ENCODE results near the gene TENM3.

TENM3 gene

GRCh38 chr4:182453830-182454229, 210.6 kb downstream of the TENM3 start:
- DNase-seq (ENCODE audit: low spot score) = no peak

- DNase-seq (ENCODE audit: low spot score) = no peak
Observed at GRCh38 chr4:182454440-182455013, 211.3 kb downstream of the TENM3 start.

DNA sequence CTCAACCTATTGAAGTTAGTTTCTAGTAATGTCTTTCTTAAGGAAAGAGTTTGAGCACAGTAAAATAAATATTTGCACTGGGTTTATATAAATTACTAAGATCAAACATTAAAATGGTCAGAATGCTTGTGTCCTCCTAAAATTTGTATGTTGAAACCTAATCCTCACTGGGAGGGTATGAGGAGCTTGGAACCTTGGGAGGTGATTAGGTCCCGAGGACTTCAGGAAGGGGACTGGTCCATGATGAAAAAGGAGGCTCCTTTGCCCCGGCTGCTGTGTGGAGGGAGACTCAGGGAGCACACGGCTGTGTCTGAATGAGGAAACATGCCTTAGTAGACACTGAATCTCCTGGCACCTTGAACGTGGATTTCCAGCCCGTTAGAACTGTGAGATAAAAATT, 221.9 kb downstream of the TENM3 start:
- no peak for DNase-seq (ENCODE audit: low spot score)

GRCh38 chr4:182465979-182466378, 222.8 kb downstream of the TENM3 start:
- DNase-seq (ENCODE audit: low spot score) = no peak

DNA sequence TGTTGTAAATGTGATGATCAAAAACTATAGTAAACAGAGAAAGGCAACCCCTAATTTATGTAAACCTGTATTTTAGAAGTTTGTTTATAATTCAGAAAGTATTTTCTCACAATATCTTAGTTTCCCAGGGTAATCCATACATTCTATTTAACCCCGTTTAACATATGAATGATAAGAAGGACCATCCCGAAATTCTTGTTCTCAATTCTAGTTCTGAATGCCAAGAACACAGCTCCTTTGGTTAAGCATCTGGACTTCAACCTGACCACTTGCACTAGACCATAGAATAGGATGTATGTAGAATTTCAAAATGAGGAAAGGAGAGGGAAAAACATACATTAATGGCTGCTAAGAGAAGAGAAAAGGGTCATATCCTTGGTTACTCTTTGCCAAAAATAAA, 227.0 kb downstream of the TENM3 start:
- DNase-seq (ENCODE audit: low spot score) = no peak

DNA sequence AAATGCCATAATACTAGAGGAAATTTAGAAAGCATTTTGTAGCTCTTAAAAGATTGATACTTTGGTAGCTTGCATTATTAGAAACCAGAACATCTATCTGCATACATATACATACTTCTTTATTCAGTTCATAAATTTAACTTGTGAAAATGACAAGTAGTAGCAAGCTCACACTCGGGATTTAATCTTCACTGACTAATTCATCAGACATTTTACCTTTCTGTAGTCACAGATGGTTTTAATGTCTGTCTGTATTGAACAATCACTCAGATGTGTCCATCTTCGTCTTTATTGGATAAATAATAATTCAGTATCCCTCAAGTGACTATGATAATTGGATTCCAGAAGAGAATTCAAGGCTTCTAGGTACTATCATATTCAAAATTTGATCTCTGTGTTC, 232.3 kb downstream of the TENM3 start:
- DNase-seq (ENCODE audit: low spot score) = no peak

DNA sequence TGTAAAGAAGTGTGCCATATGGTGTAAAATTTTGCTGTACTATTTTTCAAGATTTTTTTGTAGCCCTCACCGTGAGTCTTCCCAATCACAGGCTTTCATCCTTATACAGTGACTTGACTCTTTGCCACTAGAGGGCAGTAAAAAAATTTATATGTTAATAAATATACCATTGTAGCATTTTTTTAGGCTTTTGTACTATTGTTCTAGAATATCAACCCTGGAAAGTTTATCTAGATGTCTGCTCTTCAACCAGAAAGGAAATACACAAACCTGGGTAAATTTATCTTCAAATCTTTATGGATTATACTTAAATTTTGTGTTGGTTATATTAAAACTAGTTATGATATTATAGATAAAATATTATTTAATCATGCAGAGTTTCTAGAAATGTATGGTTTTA, 235.3 kb downstream of the TENM3 start:
- peak; percentile 92 for DNase-seq (ENCODE audit: low spot score)

- no peak for DNase-seq (ENCODE audit: low spot score)
Observed at GRCh38 chr4:182483685-182484084, 240.5 kb downstream of the TENM3 start.

DNA sequence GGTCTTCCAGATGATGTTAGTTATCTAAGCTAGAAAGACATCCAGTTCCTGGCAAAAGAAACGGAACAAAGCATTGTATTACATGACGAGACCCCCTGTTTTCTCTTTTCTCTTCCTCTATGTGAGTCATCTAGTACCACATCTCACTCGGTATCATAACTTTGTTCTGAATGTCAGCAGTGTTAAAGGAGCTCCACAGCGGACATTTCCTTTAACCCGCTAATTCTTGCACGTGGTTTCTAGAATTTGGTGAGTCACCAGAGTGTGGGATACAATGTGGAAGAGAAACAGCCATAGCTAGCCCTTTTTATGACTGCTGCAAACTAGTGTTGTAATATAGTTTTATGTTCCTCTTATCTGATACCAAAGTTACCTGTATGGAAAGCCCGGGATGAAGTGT, 243.7 kb downstream of the TENM3 start:
- no peak for DNase-seq (ENCODE audit: low spot score)

- no peak for DNase-seq (ENCODE audit: low spot score)
Observed at GRCh38 chr4:182488896-182489295, 245.7 kb downstream of the TENM3 start.

DNA sequence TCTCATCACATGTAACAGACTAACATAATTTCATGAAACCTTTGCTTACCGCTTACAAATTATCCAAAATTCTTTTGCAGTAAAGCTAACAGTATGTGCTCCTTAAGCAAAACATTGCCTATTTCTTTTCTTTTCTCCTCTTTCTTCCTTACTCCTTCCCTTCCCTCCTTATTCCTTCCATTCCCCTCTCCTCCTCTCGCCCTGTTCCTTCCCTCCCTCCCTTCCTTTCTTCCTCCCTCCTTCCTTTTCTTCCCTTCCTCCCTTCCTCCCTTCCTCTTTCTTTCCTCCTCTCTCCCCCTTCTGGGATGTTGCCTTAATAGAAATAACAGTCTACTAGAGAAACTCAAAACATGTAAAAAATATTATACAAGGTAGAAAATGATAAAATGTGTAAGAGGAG, 246.4 kb downstream of the TENM3 start:
- DNase-seq (ENCODE audit: low spot score) = no peak

DNA sequence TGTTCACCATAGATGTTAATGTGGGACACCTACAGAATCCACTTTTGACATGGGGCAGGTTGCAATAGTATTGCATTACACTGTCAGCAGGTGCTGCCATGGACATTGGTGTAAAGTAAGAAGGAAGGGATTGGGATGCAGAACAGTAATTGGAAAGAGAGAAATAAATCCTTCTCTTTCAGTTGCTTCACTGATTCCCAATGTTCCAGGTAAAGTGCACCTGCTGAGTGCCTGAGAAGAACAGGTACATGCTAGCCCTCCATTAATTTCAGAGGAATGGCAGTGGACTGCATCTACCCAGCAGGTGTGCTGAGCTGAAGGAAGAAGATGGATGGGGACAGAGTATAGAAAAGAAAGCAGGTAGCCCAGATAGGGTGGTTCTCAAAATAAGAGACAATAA, 248.5 kb downstream of the TENM3 start:
- no peak for DNase-seq (ENCODE audit: low spot score)

DNA sequence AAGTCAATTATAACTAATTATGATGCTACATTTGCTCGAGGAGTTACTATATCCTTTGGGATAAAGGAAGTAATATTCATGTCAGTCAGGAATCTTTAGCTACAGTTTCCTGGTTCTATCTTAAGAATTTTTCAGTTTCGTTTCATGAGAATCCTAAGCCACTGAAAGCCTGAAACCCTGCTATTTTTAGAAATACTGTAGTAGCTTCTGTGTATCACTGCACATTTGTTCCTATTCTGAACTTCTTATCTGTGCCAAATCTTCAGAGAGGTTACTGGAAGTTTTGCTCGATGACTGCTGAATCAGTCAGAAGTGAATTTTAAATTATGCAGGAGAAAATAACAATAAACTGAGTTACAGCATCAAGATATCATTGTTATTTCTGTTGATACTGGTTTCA, 249.2 kb downstream of the TENM3 start:
- DNase-seq (ENCODE audit: low spot score) = peak; percentile 10

DNA sequence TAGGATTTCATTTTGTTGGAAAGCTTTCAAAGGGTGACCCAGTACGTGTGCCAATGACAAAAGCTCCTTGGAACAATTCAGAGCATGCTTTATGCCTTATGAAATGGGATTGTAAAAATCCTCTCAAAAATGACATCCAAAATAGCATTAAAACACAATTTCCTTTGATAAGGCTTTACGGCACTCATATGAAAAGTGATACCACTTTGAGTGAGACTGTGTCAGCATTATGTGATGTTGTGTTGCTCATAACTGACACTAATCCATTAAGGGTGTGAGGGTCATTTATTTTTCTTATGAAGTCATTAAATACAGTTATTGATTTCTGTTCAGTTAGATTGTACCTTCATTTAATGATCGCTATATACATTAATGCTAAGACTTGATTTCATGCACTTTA, 250.2 kb downstream of the TENM3 start:
- DNase-seq (ENCODE audit: low spot score) = no peak

DNA sequence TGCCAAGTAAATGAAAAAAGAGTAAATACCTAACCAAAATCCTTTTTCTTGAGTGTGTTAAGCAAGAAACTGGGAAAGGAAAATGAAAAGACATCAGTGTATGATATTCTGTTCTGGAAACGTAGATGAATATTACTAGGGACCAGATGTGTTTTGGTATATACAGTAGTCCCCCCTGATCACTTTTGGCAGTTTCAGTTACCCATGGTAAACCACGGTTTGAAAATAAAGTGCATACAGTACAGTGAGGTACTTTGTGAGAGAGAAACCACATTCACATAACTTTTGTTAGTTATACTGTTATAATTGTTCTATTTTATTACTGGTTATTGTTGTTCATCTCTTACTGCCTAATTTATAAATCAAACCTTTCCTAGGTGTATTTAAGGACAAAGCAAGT, 250.9 kb downstream of the TENM3 start:
- DNase-seq (ENCODE audit: low spot score) = no peak

- no peak for DNase-seq (ENCODE audit: low spot score)
Observed at GRCh38 chr4:182495031-182495430, 251.8 kb downstream of the TENM3 start.

DNA sequence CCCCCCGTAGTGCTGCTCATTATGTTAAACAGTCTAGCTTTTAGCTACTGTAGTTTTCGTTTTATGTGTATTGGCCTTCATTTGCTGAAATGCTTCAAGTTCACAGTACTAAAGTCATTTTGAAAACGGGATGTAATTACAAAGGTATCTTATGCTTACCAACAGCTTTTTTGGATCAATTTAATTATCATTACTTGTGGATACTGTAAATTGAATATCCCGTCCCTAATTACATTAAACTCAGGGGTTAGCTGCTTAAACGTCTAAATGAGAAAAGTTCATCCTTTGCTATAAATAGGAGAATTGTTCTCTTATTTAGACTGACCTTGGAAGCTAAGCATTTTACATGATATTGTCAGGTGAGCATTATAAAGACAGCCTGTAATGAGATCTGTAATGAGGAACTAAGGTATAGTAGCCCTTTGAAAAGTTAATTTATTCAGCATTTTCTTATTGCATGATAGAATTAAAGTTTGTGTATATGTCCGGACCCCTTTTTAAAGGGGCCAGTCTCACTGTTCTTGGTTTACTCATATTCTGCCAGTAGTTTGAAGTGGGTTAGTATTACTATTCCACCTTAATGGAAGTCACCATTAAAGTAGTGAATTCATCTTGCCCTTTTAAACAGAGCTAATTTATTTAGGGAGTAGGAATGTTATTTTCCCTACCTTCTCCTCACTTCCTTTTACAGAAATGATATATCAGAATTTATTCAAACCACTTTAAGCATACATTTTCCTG, 252.6 kb downstream of the TENM3 start:
- no peak for DNase-seq (ENCODE audit: low spot score)

DNA sequence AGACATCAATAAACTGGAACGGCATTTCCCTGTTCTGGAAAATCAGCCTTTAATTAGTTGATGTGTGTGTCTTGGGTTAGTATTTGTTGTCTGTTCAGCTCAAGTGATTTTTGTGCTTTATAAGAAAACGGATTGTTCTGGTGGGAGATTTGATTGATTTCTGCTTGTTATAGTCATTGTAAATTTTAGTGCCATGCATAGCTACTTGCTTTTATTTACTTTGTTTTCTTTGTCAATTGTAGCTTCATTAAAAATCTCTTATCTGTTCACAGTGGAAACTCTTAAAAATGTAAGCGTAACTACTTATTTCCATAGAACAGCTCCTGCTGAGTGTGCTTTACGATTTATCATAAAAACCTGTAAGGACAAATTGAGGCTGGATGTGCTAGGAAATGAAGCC, 253.2 kb downstream of the TENM3 start:
- no peak for DNase-seq (ENCODE audit: low spot score)

DNA sequence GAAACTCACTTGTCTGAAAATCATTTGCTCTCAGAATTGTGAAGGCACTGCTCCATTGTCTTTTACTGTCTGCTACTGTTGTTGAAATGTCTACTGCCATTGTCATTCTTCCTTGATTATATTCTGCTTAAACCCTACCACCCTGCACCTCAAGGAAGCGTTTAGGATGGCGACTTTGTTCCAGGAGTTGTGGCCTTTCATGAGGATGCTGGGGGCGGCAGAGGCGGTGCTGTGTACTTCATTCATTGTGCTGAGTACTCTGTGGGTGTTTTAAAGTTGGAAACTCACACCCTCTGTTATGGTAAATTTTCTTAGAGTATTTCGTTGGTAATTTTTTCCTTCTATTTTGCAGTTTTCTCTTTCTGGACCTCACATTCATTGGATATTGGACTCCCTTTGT, 258.9 kb downstream of the TENM3 start:
- DNase-seq (ENCODE audit: low spot score) = no peak

- no peak for DNase-seq (ENCODE audit: low spot score)
Observed at GRCh38 chr4:182504463-182504862, 261.3 kb downstream of the TENM3 start.

DNA sequence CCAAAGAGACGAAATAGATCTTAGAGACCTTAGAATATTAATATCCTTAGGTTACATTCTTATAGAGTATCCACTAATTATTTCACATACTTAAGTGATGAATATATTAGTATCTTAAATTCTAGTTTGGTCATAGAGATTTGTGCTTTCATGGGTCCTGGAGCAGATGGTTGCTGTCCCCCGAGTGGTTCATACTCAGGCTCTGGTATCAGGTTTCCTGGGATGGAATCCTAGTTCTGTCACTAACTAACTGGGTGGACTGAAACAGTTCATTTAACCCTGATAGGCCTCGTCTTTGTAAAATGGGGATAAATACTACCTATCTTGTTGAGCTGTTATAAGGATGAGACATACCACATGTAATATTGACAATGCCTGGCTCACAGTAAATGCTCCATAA, 264.6 kb downstream of the TENM3 start:
- no peak for DNase-seq (ENCODE audit: low spot score)

GRCh38 chr4:182510836-182511235, 267.6 kb downstream of the TENM3 start:
- DNase-seq (ENCODE audit: low spot score) = no peak

DNA sequence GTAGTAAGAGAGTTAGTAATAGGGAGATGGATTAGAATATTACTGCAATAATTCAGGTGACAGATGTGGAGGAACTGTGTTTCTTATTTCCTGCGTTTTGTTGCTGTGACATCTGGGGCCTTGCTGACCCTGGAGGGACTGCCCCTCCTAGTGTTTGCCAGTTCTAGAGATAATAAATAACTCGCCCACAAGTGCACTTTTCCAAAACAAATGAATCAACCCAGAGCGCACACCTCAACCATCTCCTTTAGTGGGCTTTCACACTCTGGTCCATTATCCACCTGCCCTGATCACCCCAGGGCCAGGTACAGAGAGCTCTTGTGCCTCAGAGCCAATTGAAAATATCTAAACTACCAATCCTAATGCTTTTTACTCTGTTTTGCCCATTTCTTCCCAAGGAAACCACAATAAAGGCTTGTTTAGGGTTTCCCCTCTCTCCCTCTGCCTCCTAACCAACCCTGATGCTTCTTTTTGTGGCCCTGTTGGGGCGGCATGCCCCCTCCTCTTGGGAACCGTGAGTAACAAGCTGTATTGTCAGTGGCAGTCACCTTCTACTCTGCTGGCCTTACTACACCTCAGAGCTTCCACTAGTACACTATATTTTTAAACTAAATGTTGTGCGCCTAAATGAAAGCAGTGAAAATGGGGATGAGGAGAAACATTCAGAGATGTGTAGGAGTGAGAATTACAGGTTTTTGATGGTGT, 270.5 kb downstream of the TENM3 start:
- DNase-seq (ENCODE audit: low spot score) = no peak

GRCh38 chr4:182518421-182518820, 275.2 kb downstream of the TENM3 start:
- no peak for DNase-seq (ENCODE audit: low spot score)

Data from kidney capillary endothelial cell (primary cell).